GM18907 (cell line): ENCODE measurements around the gene PADI2.
"Not testable (repeated sequence)": the region's sequence is repeated elsewhere in the genome, so short reads cannot be mapped to it uniquely, and the experiment has no call there.

Experiments used
- ATAC-seq: cut with Tn5 transposase; IDR thresholded peaks from one replicate; pipeline ENCODE4 v1.9.1; 2021; ENCODE audit warnings: mild to moderate bottlenecking, moderate library complexity; ENCODE audit not compliant: unreplicated experiment

Gene PADI2

DNA sequence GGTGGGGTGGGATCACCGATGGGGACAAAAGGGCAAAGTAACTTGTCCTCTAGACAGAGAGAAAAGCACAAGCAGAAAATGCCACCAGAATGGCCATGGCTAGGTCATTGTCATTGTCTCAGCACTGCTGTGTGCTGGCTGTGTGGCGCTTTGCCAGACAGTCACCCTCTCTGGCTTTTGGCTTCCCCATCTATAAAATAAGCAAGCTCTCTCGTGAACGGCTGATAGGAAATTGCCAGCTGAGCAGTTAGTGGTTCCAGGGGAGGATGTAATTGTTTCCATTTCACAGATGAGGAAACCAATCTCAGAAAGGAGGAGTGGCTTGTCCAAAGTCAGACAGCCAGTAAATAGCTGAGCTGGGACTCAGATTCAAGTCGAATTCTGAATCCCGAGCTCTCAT, 32.5 kb downstream of the PADI2 start:
- no peak for ATAC-seq

DNA sequence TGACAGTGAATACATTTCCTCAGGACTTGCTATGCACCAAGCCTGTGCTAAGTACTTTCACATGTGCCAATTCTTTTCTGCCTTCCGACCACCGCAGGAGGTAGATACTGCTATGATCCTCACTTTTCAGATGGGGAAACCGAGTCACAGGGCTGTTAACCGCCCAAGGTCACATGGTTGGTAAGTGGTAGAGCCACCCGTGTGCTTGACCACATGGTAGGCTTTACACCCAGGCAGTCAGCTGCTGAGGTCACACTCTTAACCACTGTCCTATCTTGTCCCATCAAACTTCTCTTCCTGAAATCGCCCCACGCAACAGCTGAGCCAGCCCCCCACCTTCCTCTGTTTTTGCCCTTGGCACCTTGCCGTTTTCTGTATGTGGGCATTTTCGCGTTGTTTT, 34.5 kb downstream of the PADI2 start:
- no peak for ATAC-seq

DNA sequence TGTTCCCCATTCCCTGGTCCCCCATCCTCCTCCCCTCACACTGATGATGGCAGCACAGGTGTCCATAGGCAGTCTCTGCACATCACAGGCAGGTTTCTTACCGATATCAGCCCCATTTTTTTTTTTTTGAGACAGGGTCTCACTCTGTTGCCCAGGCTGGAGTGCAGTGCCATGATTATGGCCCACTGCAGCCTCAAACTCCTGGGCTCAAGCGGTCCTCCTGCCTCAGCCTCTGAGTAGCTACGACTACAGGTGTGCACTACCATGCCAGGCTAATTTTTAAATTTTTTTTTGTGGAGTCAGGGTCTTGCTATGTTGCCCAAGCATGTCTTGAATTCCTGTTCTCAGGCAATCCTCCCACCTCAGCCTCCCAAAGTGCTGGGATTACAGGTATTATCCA, 36.5 kb downstream of the PADI2 start:
- ATAC-seq: no peak

DNA sequence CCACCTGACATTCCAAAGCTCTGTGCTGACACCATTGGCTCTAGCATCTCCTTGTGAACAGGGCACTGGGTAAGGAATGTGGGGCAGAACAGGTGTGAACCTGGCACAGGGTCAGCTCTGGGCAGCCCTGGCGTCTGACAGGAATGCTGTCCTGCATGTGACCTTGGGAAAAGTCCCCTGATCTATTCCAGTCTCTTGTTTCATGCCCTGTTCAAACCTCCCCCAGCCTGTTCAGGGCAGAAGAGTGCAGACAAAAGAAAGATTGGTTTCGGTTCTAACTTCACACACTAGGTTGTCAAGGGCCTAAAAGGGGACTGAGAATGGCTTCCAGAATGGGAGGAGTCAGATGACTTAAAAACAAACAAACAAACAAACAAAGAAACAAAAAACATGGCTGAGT, 37.8 kb downstream of the PADI2 start:
- no peak for ATAC-seq

DNA sequence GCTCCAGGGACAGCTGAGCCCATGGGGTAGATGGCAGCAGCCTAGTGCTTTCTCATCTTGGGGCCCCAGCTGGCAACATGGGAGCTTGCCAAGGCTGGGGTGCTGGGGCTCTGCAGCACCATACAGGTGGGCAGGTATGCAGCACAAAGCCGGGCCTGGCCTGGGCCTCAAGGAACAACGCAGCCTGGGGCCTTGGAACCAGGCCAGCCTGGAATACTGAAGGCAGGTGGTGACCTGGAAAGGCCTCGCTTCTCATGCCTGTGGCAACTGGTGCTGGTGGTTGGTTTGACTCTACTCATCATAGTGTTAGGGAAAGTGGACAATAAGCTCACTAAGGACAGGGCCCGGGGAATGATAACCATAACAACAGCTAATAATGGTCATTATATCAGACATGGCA, 38.4 kb downstream of the PADI2 start:
- ATAC-seq: no peak

DNA sequence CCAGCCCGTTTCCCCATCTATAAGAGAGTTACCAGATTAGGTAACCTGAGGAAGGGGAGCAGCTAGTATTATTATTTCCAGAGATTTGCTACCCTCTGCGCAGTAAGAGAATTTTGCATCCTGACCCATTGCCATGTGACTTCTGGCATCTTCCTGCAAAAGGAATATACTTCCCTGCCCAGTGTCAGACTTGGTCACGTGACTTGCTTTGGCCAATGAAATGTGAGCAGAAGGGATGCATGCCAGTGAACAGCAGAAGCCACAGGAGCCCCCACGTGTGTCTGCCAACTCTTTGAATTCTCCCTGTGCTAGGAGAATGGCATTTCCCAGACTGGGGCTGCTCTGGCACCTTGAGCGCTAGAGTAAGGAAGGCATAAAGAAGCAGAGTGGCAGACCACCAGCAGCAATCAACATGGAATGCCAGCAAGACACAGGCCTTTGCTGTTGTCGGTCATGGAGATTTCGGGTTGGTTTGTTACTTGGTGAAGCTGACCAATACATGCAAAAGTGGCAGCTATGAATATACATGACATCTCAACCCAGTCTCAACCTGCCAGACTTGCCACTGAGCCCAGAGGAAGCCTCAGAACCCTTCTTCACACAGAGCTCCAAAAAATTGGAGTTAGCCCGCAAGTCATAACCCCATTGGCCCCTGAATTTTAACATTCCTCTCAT, 39.0 kb downstream of the PADI2 start:
- ATAC-seq: no peak

DNA sequence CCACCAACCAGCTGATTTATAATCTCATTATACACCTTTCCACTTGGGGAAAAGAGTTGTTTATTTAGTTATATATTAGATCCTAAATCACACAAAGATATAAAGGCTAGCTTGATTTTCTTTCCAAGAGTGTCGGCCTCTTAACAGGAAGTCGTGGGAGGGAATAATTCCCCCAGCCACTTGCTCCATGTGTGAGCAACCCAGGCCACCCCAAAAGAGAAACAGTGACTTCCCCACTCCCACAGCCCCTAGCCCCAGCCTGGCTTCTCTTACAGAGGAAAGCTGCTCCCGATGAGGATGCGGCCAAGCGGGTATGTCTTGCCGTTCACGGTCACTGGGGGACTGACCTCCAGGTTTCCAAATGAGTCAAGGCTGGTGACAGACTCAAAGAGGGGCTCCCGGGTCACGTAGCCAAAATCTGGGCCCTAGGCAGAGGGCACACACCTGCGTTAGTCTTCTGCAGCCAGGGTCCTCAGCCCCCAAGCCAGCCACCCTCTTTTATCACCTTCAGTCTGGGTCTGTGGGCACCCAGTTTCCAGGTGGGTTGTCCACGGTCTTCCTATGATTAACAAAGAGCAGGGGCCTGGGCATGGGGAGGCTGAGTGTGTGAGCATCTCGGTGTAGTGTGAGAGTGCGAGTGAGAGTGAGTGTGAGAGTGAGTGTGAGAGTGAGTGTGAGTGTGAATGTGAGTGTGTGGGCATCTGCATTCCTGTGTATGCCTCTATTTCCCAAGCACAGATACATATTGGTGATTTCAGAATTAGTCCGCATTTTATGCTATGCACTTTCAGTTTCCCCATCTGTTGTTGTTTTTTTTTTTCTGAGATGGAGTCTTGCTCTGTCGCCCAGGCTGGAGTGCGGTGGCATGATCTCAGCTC, 40.0 kb downstream of the PADI2 start:
- no peak for ATAC-seq

DNA sequence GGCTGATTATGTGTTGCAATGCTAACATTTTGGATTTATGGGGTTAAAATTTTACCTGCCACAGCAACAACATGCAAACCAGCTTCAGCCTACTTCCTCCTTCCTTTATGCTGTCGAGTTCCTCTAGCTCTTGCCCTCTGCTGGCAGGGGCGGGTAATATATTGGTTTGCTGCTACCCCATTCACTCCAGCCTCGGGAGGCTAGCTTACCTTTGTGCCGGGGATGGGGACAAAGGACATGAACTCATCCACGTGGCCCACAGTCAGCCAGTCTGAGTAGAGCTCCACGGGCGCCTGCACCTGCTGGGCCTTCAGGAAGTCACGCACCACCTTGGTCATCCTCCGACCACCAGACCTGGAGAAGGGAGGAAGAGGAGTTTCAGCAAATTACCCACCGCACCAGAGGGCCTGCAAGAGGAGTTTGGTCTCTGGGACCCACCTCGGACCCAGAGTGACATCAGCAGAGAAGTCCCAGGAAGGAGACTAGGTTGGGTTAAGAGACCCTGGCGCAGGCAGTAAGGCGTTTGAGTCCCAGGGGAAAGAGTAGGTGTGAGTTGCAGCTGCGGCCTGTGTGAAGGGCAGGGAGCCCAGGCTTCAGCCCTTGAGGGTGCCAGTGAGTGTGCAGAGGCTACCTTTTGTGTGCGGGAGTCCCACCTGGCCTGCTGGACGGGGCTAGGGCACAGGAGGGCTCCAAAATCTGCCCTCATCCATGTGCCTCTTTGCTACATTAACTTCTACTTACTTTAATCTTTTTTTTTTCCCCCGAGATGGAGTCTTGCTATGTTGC, 43.6 kb downstream of the PADI2 start:
- no peak for ATAC-seq

DNA sequence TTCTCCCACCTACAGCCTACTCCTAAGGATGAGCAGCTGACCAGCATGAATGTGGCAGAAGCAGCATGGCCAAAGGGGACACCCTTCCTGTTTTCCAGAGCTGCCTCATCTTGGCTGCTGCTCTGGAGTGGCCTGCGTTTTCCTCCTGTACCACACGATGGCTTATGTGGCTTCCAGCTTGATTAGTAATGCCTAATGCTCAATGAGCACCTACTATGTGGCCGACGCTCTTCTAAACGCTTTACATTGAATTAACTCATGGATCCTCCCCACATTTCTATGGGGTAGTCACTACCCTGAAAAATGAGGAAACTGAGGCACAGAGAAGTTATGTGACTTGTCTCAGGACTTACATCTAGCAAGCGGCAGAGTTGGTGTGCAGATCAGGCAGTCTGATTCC, 47.5 kb downstream of the PADI2 start:
- no peak for ATAC-seq

DNA sequence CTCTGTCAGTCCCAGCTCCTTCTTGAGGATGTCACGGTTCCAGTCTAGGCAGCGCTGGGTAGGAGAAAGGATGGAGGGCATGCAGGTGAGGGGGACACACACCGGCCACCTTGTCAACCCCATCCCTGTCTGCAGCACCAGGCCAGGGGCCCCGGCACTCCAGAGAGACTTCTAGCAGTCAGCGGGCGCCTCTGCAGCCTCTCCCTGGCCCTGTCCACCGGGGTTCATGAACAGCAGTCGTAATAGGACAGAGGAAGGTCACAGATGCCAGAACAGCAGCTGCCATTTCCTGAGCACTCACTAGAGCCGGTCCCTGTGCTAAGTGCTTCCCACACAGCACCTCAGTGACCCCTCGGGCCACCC, 49.1 kb downstream of the PADI2 start:
- ATAC-seq: no peak

DNA sequence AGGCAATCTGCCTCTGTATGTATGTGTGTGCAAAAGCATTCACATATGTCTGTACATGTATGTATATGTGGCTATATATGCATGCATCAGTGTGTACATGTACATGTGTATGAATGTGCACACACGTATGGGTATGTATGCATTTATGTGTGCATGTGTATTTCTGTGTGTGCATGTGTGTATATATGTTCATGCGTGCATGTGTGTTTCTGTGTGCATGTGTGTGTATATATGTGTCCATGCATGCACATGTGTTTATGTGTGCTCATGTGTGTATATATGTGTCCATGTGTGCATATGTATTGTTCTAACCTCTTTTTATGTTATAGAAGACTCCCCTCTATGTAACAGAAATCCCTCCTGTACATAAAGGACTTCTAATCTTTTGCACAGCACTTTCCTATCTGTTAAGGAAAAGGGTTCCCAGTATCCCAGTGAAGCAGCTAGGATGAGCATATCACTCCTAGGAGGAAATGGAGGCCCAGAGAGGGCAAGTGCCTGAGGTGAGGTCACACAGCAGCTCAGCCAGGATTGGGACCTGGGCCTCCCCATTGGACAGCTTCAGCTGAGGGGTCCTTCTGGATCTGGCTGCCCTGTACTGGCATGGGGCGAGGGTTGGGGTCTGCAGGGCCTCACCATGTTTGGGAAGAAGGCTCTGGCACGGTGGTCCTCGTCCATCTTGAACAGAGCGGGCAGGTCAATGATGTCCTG, 49.6 kb downstream of the PADI2 start:
- no peak for ATAC-seq

DNA sequence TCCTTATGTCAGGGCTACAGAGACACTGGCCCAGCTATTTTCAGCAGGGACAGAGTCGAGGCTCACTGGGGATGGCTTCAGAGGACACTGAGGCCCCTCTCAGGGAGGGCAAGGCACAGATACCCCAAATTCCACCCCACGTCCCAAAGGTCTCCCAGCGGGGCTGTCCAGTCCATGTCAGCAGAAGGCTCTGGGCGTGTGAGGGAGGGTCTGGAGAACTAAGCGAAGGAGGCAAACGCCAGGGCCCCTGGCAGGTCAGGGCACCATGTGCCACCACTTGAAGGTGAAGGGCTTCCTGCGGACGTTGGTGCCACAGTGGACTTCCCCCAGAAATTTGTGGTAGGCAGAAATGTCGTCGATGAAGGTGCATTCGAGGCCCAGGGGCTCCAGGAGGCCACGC, 50.5 kb downstream of the PADI2 start:
- ATAC-seq: no peak

DNA sequence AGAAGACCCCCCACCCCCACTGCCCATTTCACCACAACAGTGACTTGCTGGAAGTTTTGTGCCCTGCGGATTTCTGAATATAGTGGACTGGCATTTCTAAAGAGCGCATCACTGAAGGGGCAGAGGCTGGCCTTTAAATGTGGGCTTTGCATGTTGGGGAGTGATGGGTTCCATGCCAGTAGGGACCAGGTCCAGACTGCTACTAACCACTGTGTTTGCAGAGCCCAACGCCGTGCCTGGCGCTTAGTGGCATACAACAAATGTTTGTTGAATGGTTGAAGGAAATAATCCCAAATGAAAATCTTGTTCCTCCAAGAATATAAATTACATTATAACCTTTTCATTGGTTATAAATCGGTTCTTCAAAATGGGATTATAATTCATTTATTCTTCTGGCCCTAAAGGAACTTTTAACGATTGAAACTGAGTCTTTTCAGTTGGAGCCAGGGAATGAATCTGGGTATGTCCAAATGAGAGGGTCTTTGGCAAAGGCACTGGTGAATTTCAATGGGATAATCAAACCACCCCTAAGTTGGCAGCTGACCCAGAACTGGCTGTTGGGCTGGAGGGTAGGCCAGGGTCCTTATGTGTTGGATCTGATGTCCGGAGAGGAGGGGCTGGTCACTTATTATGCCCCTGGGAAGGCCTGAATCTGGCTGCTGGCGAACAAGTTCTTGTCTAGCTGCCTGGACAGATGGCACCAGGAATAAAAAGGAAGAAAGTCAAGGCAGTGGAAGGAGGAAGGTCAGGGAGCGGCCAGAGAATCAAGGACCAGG, 51.6 kb downstream of the PADI2 start:
- ATAC-seq: no peak

DNA sequence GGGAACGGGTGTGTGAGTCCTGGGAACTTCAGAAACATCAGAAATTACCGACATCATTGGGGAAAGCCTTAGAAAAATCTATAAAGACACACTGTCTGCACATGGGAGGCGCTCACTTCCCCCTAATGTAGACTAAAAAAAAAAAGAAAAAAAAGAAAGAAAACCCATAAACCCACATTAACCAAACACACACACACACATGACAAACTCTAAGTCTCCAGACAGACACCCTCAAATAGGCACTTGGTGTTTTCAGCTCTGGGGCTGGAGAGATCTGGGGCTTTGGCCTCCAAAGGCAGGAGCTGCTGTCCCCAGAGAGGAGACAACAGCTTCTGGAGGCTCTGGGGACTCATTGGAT, 52.2 kb downstream of the PADI2 start:
- no peak for ATAC-seq

DNA sequence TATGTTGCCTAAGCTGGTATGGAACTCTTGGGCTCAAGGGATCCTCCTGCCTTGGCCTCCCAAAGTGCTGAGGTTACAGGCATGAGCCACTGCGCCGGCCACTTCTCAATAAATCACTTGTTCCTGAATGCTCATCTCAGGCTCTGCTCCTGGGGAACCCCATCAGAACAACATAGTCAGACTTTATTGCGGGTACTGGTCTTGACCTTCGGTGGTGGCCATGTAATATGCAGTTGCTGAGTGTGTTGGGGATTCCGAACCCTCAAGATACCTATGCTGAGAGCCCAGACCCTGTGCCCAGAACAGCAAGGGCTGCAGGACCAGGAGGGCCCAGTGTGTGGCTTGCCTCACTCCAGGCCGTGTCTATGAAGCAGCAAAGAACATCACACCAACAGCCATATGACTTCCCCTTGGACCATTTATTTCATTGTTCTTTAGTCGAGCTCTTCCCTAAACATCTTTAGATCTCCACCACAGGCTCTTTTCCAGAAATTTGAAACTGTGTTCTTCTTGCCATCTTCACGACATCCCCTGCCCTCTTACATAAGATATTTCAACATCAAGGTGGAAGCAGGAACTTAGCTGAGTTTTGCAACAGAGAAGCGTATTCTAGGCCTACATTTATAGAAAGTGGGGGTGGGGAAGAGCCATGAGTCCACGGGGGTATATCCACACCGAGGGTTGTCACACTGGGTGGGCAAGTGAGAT, 52.7 kb downstream of the PADI2 start:
- ATAC-seq: no peak

DNA sequence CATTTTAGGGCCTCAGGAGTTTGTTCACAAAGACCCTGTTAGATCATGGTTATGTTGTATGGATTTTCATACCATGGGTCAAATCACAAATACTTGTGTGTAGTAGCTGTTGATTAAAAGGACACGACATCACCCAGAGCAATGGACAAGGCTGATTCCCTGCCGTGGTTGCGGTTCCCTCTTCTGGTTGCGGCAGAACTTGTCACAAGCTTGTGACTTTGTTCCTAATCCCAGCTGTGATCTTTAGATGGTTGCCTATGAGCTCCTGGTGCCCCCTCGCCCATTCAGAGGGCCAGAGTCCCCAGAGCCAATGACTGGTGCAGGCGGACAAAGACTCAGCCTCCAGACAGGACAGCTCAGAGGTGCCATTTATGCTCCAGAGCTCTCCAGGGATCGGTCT, 53.6 kb downstream of the PADI2 start:
- no peak for ATAC-seq

DNA sequence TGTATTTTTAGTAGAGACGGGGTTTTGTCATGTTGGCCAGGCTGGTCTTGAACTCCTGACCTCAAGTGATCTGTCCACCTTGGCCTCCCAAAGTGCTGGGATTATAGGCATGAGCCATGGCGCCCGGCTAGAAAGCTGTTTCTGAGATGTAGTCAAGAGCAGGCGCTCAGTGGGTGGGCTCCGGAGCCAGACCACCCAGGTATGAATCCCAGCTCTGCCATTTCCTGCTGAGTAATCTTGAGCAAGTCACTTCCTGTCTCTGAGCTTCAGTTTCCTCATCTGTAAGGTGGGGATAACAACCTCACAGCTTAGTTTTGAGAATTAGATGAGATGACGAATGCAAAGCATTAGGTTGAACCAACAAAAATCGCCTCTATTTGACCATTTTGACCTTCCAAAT, 56.5 kb downstream of the PADI2 start:
- not testable (repeated sequence) for ATAC-seq

DNA sequence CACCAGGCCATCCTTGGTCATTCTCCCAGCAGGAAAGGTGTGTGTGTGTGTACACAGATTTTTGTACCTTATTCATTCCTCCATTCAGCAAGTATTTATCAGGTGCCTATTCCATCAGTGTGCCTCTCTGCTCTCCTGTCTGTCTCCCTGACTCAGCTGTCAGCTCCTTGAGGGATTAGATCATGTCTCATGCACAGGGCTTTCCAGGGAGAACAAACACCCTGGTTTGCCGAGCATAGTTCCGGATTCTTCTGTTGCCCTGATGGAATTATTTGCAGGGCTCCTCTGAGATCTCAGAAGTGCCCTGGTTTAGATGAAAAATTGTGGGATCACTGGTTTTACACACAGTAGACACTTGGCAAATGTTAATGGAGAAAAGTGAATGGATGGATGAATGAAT, 57.4 kb downstream of the PADI2 start:
- ATAC-seq: no peak

DNA sequence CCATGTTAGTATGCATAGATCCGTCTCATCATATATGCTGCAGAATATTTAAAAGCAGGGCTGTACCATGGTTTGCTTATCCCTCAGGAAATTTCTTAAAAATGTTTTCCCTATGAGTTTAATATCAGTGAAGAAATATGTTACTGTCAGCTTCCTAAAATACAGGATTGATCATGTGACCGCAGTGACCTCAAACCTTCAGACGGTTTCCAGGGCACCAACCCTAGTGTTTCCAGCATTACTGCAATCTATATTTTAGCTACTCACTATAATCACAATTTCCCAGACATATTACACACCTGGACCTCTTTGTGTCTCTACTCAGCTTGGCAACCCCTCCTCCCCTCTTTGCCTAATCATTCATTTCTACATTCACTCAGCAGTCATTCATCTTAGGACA, 57.8 kb downstream of the PADI2 start:
- no peak for ATAC-seq

DNA sequence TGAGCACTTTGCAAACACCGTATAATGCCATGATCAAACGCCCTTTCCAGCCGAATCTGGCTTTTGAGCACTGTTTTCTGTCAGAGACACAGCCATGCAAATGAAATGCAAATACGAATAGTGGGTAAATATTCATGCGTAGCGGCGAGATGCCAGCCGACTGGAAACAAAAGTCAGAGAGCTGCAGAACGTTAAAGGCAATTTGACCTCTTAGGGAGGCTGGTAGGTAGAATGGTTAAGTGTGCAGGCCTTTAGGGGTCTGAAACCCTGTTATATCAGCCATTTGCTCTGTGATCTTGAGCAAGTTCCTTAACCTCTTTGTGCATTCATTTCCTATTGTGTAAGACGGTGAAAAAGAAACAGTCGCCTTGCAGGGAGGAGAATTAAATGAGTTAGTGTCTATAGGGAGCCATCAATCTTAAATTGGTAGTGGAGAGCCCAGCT, 58.9 kb downstream of the PADI2 start:
- no peak for ATAC-seq
